Vagina (tissue), 2 donors: ENCODE results near the gene TRIM67.

ENCODE experiments used
- CTCF ChIP-seq, 3 experiments: fragments of 450-650 bp in 2 of 3; fragments of 200-600 bp in 1 of 3; sonication (generic) in 1 of 3; IDR thresholded peaks; one replicate each; pipeline ENCODE4 v1.5.1; 2017 to 2019; ENCODE audit warnings: antibody characterized with exemption in 3 of 3, mild to moderate bottlenecking in 2 of 3, moderate library complexity in 2 of 3
- POLR2A ChIP-seq, 2 donors: fragments of 450-650 bp; IDR thresholded peaks; one replicate each; pipeline ENCODE4 v1.6.1; 2017; ENCODE audit warnings: antibody characterized with exemption in 2 of 2, mild to moderate bottlenecking in 2 of 2, moderate library complexity in 2 of 2

- TF ChIP-seq CTCF (IDR thresholded peaks at IDR 0.05) (no peak), POLR2A (IDR thresholded peaks at IDR 0.05) (no peak)
Observed at GRCh38 chr1:231124746-231125145, 37.1 kb upstream of the TRIM67 start.
